GM21381 (cell line): ENCODE data around the gene EGFR.

Experiments used
- ATAC-seq: cut with Tn5 transposase; IDR thresholded peaks from one replicate; pipeline ENCODE4 v1.9.1; 2021; ENCODE audit warnings: mild to moderate bottlenecking, moderate library complexity; ENCODE audit not compliant: unreplicated experiment

Gene EGFR

DNA sequence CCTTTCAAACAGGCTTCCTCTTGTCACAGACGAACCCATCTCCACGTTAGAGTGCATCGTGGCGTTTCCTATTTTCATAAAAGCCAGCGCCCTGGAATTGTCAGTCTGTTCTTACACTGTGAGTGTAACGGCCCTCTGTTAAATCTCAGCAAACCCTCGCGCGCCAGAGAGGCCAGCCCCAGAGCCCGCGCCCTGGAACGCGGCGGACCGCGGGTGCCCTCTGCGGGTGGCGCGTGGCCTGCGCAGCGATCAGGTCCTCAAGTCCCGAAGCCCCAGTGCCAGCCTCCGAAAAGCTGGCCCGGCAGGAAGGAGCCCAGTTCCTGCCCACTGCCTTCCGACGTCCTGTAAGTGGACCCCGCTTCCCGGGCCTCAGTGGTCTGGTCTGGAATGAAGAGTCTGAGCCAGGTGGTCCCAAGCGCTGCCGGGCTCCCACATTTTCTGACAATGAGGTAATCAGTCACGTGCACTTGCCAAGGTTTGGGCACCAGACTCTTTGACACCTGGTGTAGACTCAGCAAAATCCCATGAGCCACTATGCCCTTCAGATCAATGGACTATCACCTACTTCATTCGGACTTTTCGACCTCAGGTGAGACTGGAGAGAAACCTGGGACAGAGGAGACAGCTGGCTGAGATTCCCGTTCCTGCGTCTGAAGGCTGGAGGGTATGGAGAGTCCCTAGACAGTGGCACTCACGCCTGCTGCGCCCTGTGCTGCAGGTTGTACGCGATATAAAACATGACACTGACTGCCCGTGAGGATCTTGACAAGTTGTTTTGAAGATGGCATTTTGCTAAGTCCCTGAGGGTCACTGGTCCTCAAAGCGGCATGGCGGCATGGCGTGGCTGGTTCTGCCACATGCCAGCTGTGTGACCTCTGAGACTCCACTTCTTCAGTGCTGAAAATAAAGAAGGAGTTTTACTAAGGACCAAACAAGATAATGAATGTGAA, 237.0 kb downstream of the EGFR start:
- peak; percentile 76 for ATAC-seq

GRCh38 chr7:55258631-55259030, 239.8 kb downstream of the EGFR start:
- no peak for ATAC-seq

DNA sequence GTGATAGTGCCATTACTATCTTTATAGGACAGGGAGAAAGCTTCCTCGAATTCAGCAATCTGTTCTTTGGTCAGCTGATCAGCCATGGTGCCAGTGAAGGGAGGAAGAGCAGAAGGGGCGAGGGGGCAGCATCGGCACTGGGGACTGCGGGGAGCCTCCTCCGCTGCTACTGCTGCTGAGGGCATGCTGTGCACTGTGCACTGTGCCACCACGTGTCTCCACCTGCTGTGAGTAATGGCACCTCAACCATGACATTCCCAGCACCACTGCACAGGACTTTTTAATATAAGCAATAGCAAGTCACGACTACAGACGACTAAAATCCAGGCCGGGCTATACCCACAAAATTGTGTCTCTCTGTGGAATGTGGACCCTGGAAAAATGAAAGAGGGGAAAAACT, 241.4 kb downstream of the EGFR start:
- ATAC-seq = no peak

GRCh38 chr7:55260676-55261385, 242.0 kb downstream of the EGFR start:
- no peak for ATAC-seq
